PFSK-1 (cell line): Measurements from ENCODE around the gene FBXO21.

Experiments
- SIN3A ChIP-seq: IDR thresholded peaks from 2 replicates; pipeline ENCODE4 v1.6.1; 2012; ENCODE audit warnings: mild to moderate bottlenecking, low read length, moderate library complexity, borderline replicate concordance; ENCODE audit not compliant: insufficient read depth
- TAF1 ChIP-seq: IDR thresholded peaks from 2 replicates; pipeline ENCODE4 v1.6.1; 2012; ENCODE audit warnings: low read length, control low read depth, borderline replicate concordance; ENCODE audit not compliant: insufficient read depth

- no peak for TF ChIP-seq TAF1
- TF ChIP-seq SIN3A, result no peak
Measured at GRCh38 chr12:117178301-117178700, 12.0 kb downstream of the FBXO21 start.
